MCF 10A (cell line): ENCODE measurements around the gene BTG4. TPM values are rescaled to one million over a fixed set of nuclear protein-coding genes. Genes with fewer than 3 reads are reported as not detected.

ENCODE experiments used
- BruUV-seq: library from RNA; stranded (reverse); fragments of 400-500 nt; replicated peaks from 2 replicates; lab custom pipeline; 2021; lab: Mats Ljungman, UMichigan
- CTCF ChIA-PET: fragments of 300-600 bp; sonication (Branson Sonifier 250); formaldehyde crosslinking; extraction: SDS; loops from one replicate; lab custom pipeline; 2021; ENCODE audit warnings: antibody characterized with exemption, inconsistent platforms; lab: Yijun Ruan, JAX
- POLR2A ChIA-PET: fragments of 300-600, 350-650 bp; sonication (Branson Sonifier 250); formaldehyde crosslinking; extraction: SDS; loops from one replicate; lab custom pipeline; 2020; ENCODE audit warnings: antibody characterized with exemption, inconsistent platforms; lab: Yijun Ruan, JAX
- DNase-seq: peaks from one replicate; pipeline ENCODE4 v3.0.0-alpha.2; 2018; ENCODE audit not compliant: unreplicated experiment
- H3K27ac Mint-ChIP-seq: one replicate; pipeline ENCODE4 v1.8.0; 2022; ENCODE audit warnings: mild to moderate bottlenecking, low read depth, mixed read lengths; ENCODE audit not compliant: unreplicated experiment
- H3K27me3 Mint-ChIP-seq: one replicate; pipeline ENCODE4 v1.8.0; 2022; ENCODE audit warnings: mixed read lengths; ENCODE audit not compliant: insufficient read depth, unreplicated experiment
- H3K36me3 Mint-ChIP-seq: one replicate; pipeline ENCODE4 v1.8.0; 2022; ENCODE audit warnings: mild to moderate bottlenecking, moderate library complexity, mixed read lengths; ENCODE audit not compliant: insufficient read depth, unreplicated experiment
- H3K4me1 Mint-ChIP-seq: one replicate; pipeline ENCODE4 v1.8.0; 2022; ENCODE audit warnings: mixed read lengths; ENCODE audit not compliant: insufficient read depth, unreplicated experiment
- H3K4me3 Mint-ChIP-seq: one replicate; pipeline ENCODE4 v1.8.0; 2022; ENCODE audit warnings: mild to moderate bottlenecking, moderate library complexity, mixed read lengths; ENCODE audit not compliant: unreplicated experiment
- H3K9me3 Mint-ChIP-seq: one replicate; pipeline ENCODE4 v1.8.0; 2022; ENCODE audit warnings: mixed read lengths; ENCODE audit not compliant: unreplicated experiment
- CTCF ChIP-seq: fragments of 200-600 bp; IDR thresholded peaks from one replicate; pipeline ENCODE4 v1.8.0; 2022; ENCODE audit warnings: antibody characterized with exemption, mild to moderate bottlenecking; ENCODE audit not compliant: unreplicated experiment
- intact Hi-C: fragments of 100-400 bp; cut with micrococcal nuclease; formaldehyde crosslinking; loops from 2 replicates; pipeline ENCODE4 v1.14.1; 2022
- total RNA-seq: library from RNA; stranded (reverse); gene quantifications from 2 replicates; pipeline ENCODE4 v1.2.3, GENCODE V29; 2022

Gene BTG4
- total RNA-seq, 1 experiment from 2014 or later, result not detected

DNA sequence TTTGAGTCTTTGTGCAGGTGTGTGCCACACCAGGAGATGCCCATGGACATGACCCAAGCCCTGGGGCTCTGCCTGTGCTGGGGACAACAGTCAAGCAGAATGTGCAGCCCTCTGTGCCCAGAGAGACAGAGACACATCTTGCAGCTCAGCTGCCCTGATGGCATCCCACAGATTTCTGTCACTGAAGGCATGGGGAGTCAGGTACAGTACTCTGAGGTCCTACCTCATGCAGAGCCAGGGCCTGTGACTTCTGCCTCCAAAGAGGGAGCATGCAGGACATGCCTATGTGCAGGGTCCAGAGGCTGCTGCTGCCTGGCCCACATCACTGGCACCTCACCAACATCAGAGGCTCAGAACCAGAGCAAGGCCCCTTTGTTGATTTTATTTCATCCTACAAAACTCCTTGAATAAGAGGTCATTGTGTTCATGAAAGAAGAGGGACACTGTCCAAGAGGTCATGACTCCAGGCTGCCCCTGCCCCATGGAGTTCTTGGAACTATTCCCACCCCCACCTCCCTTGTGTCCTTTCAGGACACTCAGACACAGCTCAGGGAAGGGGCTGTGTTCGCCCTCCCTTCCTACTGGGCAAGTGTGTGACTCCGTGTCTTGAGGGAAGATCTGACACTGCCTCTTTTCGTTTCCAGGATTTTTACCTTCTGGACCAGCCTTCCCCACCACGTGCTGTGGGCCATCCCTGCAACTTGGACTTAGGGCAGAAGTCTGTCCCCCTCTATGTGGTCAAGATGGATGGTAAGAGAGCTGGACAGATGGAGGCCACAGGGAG lies 62.3 kb downstream of the BTG4 start:
- ChIA-PET CTCF (interaction anchor here (0.6 to 6.8 kb wide), 10 partner anchors 13 to 1003 kb away, joined by 3 to 42 read pairs (median 4); no protein-coding TSS in a partner anchor), POLR2A (interaction anchor here (0.6 kb wide), 1 partner anchor 393 kb away, joined by 3 read pairs; no protein-coding TSS in a partner anchor)
- Mint-ChIP-seq H3K4me3 (no peak overlapping the region), H3K27ac (no peak overlapping the region), H3K27me3 (peaks cover 17% of the 10 kb centered on the region), H3K9me3 (no peaks in the 10 kb centered on the region), H3K4me1 (peaks cover 9% of the 10 kb centered on the region), H3K36me3 (no peaks in the 10 kb centered on the region)
- no peak for TF ChIP-seq CTCF
- DNase-seq, result no peak
- BruUV-seq, result no TSS peak
- intact Hi-C loops, result loop anchor here (5.0 kb wide), 1 partner anchor 137 kb away; no protein-coding TSS in a partner anchor

- ChIA-PET CTCF (interaction anchor here (0.7 to 6.8 kb wide), 4 partner anchors 166 to 1014 kb away, joined by 5 to 42 read pairs (median 6); no protein-coding TSS in a partner anchor), POLR2A (interaction anchor here (0.6 kb wide), 1 partner anchor 394 kb away, joined by 3 read pairs; no protein-coding TSS in a partner anchor)
- H3K4me3 Mint-ChIP-seq, result no peak overlapping the region
- H3K27ac Mint-ChIP-seq, result no peak overlapping the region
- intact Hi-C loops, result no loop called here
- no peaks in the 10 kb centered on the region for H3K9me3 Mint-ChIP-seq
- peaks cover 6% of the 10 kb centered on the region for H3K4me1 Mint-ChIP-seq
- no peak for DNase-seq
- no TSS peak for BruUV-seq
- peaks cover 19% of the 10 kb centered on the region for H3K27me3 Mint-ChIP-seq
- H3K36me3 Mint-ChIP-seq, result no peaks in the 10 kb centered on the region
- TF ChIP-seq CTCF, result no peak
Observed at GRCh38 chr11:111448831-111449557, 63.2 kb downstream of the BTG4 start.

DNA sequence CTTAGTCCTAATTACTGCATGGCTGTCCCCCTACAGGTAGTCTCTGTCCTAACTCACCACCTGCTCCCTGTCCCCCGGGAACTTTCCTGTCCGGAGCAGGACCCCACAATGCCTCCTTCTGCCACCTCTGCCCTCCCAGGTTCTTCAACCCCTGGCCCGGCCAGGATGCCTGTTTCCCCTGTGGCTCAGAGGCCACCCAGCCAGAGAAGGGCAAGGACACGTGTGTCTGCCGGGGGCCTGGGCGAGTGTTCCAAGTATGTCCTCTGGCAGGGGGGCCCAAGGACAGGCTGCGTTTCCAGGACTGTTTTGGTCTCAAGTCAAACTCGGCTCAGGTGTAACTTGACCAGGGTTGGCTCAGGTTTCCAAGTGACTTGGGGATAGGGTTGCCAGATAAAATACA lies 63.8 kb downstream of the BTG4 start:
- POLR2A ChIA-PET, result no interaction called here
- no TSS peak for BruUV-seq
- intact Hi-C loops, result no loop called here
- Mint-ChIP-seq H3K4me3 (no peak overlapping the region), H3K4me1 (peaks cover 6% of the 10 kb centered on the region), H3K27ac (no peak overlapping the region), H3K36me3 (no peaks in the 10 kb centered on the region), H3K9me3 (no peaks in the 10 kb centered on the region), H3K27me3 (peaks cover 25% of the 10 kb centered on the region)
- CTCF ChIA-PET, result interaction anchor here (0.7 to 3.8 kb wide), 6 partner anchors 16 to 1014 kb away, joined by 3 to 108 read pairs (median 10); no protein-coding TSS in a partner anchor
- no peak for DNase-seq
- no peak for TF ChIP-seq CTCF

GRCh38 chr11:111447931-111448330 lies 64.3 kb downstream of the BTG4 start:
- intact Hi-C loops, result no loop called here
- peaks cover 27% of the 10 kb centered on the region for H3K27me3 Mint-ChIP-seq
- ChIA-PET CTCF (interaction anchor here (0.7 to 3.8 kb wide), 11 partner anchors 8 to 1013 kb away, joined by 3 to 108 read pairs (median 5); no protein-coding TSS in a partner anchor), POLR2A (interaction anchor here (1.1 kb wide), 1 partner anchor 107 kb away, joined by 3 read pairs; no protein-coding TSS in a partner anchor)
- TF ChIP-seq CTCF, result no peak
- DNase-seq, result no peak
- H3K4me3 Mint-ChIP-seq, result no peak overlapping the region
- H3K36me3 Mint-ChIP-seq, result no peaks in the 10 kb centered on the region
- no peak overlapping the region for H3K27ac Mint-ChIP-seq
- peaks cover 6% of the 10 kb centered on the region for H3K4me1 Mint-ChIP-seq
- BruUV-seq, result no TSS peak
- H3K9me3 Mint-ChIP-seq, result no peaks in the 10 kb centered on the region
